Spinal cord (tissue), 10 donors: Measurements from ENCODE around the gene RGS16. TPM values are rescaled to one million over a fixed set of nuclear protein-coding genes. Genes with fewer than 3 reads are reported as not detected.
A peak's percentile ranks its signal among the peaks of the same experiment; 100 is the strongest.

ENCODE experiments used
- DNase-seq, 6 donors: peaks; one replicate each; pipeline versions ENCODE4 v3.0.0 to v3.0.0-alpha.2; 2013 to 2015; ENCODE audit warnings: low spot score in 6 of 6, low read depth in 4 of 6
- H3K27ac ChIP-seq: one replicate; pipeline ENCODE4 v1.5.1; 2013; ENCODE audit warnings: low read depth, low read length, control low read depth
- H3K27me3 ChIP-seq: one replicate; pipeline ENCODE4 v1.6.1; 2013; ENCODE audit warnings: low read length; ENCODE audit not compliant: control insufficient read depth, insufficient read depth
- H3K36me3 ChIP-seq: one replicate; pipeline ENCODE4 v1.6.1; 2013; ENCODE audit warnings: low read length; ENCODE audit not compliant: control insufficient read depth, insufficient read depth
- H3K4me1 ChIP-seq: one replicate; pipeline ENCODE4 v1.6.1; 2013; ENCODE audit warnings: low read length; ENCODE audit not compliant: control insufficient read depth, insufficient read depth
- H3K4me3 ChIP-seq: one replicate; pipeline ENCODE4 v1.5.1; 2013; ENCODE audit warnings: low read depth, low read length, control low read depth
- H3K9me3 ChIP-seq: one replicate; pipeline ENCODE4 v1.6.1; 2013; ENCODE audit warnings: low read length; ENCODE audit not compliant: control insufficient read depth, insufficient read depth
- WGBS: methylation state at CpG from one replicate; pipeline ENCODE4 v1.1.5; 2013; ENCODE audit warnings: missing lambda C conversion rate; ENCODE audit not compliant: insufficient coverage; 5-methylcytosine and 5-hydroxymethylcytosine counted together
- polyA plus RNA-seq, 2 donors: library from polyadenylated mRNA; unstranded; fragments of 120-200 nt; gene quantifications; one replicate each; pipeline ENCODE4 v1.2.1, GENCODE V29; 2013; ENCODE audit not compliant: insufficient read length in 2 of 2
- total RNA-seq, 2 donors: library from RNA; depleted of rRNA in 1 of 2; stranded (reverse); fragments of 120-200 nt in 1 of 2; fragments of >200 nt in 1 of 2; gene quantifications; one replicate each; pipeline versions ENCODE4 v1.2.3 to v1.2.4, GENCODE V29; 2013 to 2014
- donor health status: healthy.

The RGS16 gene
- total and polyA plus RNA-seq, 4 donors, result 7.4 to 18.5 (median 14.0) TPM

DNA sequence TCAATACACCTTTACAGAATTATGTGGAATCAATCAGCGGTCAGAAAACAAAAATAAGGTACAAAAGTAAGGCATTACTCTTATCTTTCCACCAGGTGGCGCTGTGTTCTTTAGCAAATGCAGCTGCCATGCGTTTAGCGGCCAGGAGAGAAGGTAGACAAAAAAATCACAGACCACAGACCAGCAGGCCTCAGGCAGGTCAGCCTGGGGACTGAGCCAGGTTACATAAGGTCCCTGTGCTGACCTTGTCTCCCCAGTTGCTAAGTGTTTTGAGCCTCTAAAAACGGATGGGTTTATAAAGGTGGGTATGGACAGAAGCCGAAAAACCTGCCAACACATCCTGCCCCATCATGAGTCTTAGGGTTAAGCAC, 2.8 kb downstream of the RGS16 start:
- Histone ChIP-seq H3K9me3 (no peaks in the 10 kb centered on the region), H3K36me3 (peaks cover 22% of the 10 kb centered on the region), H3K27me3 (no peaks in the 10 kb centered on the region), H3K4me1 (peaks cover 48% of the 10 kb centered on the region), H3K4me3 (no peak overlapping the region), H3K27ac (no peak overlapping the region)
- 0% methylated on average over 3 of the region's 6 CpGs for WGBS
- peak in 5 of 6 donors; percentile 71 to 96 (median 84) for DNase-seq

DNA sequence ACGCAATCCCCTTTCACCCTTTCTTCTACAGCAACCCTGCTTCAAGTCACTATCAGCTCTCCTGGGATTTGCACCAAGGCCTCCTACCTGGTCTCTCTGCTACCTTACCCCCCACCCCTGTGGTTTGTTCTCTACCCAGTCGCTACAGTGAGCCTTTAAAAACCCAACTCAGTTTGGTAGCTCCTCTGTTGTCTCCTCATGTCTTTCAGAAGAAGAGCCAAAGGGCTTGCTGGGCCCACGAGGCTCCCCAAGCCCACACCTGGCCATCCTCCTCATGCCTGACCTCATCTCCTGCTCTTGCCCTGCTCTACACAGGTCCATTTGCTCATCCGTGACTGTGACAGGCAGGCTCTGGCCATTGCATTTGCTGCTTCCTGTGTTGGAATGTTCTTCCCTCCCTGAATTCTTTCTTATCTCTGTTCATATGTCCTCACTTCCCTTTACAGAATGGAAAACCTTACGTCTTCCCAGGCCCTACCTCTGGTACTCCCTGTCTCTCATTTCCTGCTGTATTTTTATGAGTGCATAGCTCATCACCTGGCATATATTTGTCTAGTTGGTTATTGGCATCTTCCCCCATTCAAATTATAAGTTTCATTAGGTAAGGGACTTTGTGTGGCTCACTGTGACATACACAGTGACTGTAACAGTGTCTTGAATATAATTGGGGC, 3.3 kb downstream of the RGS16 start:
- Histone ChIP-seq H3K9me3 (no peaks in the 10 kb centered on the region), H3K27me3 (no peaks in the 10 kb centered on the region), H3K27ac (no peak overlapping the region), H3K4me1 (peaks cover 48% of the 10 kb centered on the region), H3K4me3 (no peak overlapping the region), H3K36me3 (peaks cover 22% of the 10 kb centered on the region)
- no peak for DNase-seq
- 85% methylated on average over 4 of the region's 5 CpGs for WGBS

DNA sequence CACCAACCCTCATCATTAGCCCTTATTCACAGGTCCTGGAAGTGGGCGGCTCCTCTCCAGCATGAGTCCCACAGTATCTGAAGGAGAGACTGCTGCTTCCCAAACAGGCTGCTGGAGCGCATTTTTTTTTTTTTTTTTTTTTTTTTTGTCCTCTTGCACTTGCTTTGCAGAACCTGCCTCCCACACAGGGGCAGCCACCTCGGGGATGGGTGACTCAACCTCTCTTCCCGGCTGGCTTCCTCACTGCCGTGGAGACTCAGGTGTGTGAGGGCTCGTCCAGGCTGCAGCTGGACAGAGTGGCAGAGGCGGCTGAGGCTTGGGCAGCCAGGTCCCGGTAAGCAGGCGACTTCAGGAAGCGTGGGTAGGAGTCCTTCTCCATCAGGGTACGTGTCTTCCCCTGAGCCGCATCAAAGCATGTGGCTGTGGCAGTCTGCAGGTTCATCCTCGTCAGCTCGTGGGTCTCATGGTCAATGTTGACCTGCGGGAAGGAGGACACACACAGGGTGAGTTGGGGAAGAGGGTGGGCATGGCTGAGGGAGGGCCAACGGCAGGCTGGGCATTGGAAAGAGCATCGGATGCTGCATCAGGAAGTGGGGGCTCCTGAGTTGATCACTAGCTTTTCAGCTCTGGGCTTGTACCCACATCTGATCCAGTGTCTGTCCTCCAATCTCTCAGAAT, 4.0 kb downstream of the RGS16 start:
- 95% methylated on average over 15 of the region's 17 CpGs for WGBS
- Histone ChIP-seq H3K4me1 (peaks cover 48% of the 10 kb centered on the region), H3K27me3 (no peaks in the 10 kb centered on the region), H3K36me3 (peaks cover 22% of the 10 kb centered on the region), H3K27ac (no peak overlapping the region), H3K9me3 (no peaks in the 10 kb centered on the region), H3K4me3 (no peak overlapping the region)
- DNase-seq, result no peak

DNA sequence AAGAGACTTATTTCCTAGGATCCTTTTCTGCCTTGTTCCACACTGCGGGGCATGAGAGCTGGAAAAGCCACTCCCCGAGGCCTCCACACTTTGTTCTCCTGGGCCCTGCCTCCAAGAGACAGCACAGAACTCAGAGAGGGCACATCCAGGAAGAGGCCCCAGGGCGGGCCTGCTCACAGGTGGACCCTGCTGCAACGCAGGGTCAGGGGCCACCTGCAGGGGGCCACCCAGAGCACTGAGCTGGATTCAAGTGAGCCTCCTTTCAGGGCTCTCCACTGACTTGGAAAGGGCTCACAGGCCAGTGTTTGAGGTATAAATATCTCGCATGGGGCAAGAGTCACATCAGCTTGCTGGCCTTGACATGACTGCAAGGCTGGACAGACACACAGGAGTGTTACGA, 4.8 kb downstream of the RGS16 start:
- WGBS, result 69% methylated on average over 6 of the region's 6 CpGs
- peaks cover 22% of the 10 kb centered on the region for H3K36me3 ChIP-seq
- H3K4me3 ChIP-seq, result no peak overlapping the region
- no peaks in the 10 kb centered on the region for H3K27me3 ChIP-seq
- DNase-seq, result no peak
- no peaks in the 10 kb centered on the region for H3K9me3 ChIP-seq
- H3K27ac ChIP-seq, result no peak overlapping the region
- peaks cover 43% of the 10 kb centered on the region for H3K4me1 ChIP-seq

DNA sequence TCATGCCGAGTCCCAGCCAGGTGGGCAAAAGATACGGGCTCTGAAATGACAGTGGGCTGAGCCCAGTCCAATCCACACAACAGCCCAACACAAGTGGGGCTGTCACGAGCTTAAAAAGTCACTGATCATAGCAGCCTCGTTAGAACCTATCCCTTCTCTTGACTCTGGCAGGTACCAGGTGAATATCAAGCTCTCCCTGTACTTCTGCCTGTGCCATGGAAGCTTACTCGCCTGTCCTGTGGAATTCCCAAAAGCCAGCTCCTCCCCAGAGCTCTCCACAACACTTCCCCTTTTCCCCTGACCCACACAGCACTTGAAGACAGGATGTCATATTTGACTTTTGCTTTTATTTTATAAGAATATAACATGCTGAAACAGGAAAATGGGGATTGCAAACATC, 5.9 kb downstream of the RGS16 start:
- no peak overlapping the region for H3K27ac ChIP-seq
- no peaks in the 10 kb centered on the region for H3K27me3 ChIP-seq
- peaks cover 36% of the 10 kb centered on the region for H3K4me1 ChIP-seq
- 78% methylated on average over 4 of the region's 5 CpGs for WGBS
- H3K9me3 ChIP-seq, result no peaks in the 10 kb centered on the region
- H3K36me3 ChIP-seq, result peaks cover 22% of the 10 kb centered on the region
- H3K4me3 ChIP-seq, result no peak overlapping the region
- DNase-seq, result no peak

DNA sequence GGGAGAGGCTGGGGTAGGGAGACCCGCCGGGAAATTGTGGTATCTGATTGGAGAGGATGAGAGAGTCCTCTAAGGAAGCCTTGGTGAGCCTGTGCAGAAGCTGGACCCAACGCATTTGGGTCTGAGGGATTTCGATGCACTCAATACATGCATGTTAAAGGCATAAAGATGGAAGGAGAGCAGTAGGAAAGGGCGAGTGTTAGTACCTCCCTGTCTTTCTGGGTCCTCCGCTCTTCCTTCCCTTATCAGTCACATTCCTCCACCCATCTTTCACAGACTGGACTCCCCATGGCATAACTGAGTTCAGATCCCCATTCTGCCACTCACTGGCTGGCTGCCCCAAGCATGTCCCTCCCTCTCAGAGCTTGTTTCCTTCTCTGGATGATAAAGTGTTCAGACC, 7.3 kb downstream of the RGS16 start:
- no peak overlapping the region for H3K27ac ChIP-seq
- peaks cover 25% of the 10 kb centered on the region for H3K4me1 ChIP-seq
- WGBS, result 86% methylated on average over 3 of the region's 6 CpGs
- peaks cover 22% of the 10 kb centered on the region for H3K36me3 ChIP-seq
- H3K4me3 ChIP-seq, result no peak overlapping the region
- no peak for DNase-seq
- H3K9me3 ChIP-seq, result no peaks in the 10 kb centered on the region
- H3K27me3 ChIP-seq, result no peaks in the 10 kb centered on the region

DNA sequence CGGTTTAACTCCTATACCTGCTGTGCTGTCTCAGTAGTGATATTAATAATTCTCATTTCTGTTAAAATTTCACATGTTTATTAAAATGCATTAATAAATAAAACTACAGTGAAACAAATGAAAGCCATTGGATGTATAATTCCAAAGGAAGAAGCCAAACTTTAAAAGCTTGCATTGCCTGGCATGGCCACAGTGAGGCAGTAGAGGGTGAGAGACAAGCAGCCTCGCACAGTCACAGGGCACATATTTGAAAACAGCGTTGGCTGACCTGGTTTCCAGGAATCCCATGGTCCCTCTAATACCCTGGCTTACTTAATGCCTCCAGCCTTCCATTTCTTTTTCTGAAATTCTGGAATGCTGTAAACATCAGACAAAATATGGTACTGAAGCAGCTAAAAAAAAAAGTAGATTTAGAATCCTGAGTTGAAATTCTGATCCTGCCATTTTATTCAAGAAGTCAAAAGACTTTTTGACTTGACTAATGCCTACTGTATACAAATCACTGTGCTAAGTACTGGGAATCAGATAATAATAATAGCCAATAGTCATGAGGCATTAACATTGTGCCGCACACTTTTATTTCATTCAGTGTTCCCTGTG, 8.4 kb downstream of the RGS16 start:
- H3K4me3 ChIP-seq, result no peak overlapping the region
- H3K4me1 ChIP-seq, result peaks cover 16% of the 10 kb centered on the region
- no peak overlapping the region for H3K27ac ChIP-seq
- no peaks in the 10 kb centered on the region for H3K9me3 ChIP-seq
- H3K36me3 ChIP-seq, result peaks cover 19% of the 10 kb centered on the region
- 29% methylated on average over 3 of the region's 4 CpGs for WGBS
- peak in 2 of 6 donors; percentile 78 to 85 for DNase-seq
- no peaks in the 10 kb centered on the region for H3K27me3 ChIP-seq

DNA sequence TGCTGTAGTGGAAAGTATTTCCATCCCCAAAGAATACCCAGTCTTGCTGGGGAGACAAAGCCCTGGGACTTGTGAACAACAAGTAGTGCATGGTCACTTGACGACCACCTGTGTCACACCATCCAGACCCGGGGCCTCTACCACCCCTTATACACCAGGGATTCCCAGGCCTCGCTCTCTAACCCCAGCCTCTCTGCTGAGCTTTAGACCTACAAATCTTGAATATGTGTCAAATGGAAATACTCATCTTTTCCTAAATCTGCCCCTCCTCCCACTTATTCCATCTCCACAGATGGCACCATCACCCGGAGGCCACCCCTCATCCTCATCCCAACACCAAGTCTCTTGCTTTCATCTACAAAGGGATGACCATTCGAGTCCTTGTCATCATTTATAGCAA, 14.3 kb downstream of the RGS16 start:
- DNase-seq, result no peak
- H3K4me3 ChIP-seq, result no peak overlapping the region
- WGBS, result 95% methylated on average over 5 of the region's 5 CpGs
- H3K4me1 ChIP-seq, result peaks cover 5% of the 10 kb centered on the region
- no peaks in the 10 kb centered on the region for H3K9me3 ChIP-seq
- H3K36me3 ChIP-seq, result no peaks in the 10 kb centered on the region
- no peaks in the 10 kb centered on the region for H3K27me3 ChIP-seq
- H3K27ac ChIP-seq, result no peak overlapping the region

DNA sequence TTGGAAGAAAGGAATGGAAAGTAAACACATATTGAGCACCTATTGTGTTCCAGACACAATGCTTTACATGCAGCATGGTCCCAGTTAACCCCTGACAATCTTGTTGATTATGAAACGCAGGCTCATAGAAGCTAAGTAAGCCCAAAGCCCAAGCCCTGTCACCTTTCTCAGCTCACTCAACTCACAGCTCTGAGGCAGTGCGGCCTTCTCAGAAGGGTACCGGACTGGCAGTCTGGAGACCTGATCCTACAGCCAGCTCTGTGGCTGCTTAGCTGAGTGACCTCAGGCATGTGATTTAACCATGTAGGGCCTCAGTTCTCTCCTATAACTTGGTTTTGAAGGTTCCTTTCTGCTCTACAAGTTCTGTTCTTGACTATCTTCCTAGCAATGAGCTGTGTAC, 14.7 kb downstream of the RGS16 start:
- Histone ChIP-seq H3K36me3 (no peaks in the 10 kb centered on the region), H3K27me3 (no peaks in the 10 kb centered on the region), H3K4me3 (no peak overlapping the region), H3K27ac (no peak overlapping the region), H3K4me1 (peaks cover 5% of the 10 kb centered on the region), H3K9me3 (no peaks in the 10 kb centered on the region)
- 93% methylated on average over 3 of the region's 3 CpGs for WGBS
- no peak for DNase-seq
